Gastroesophageal sphincter (tissue), 2 donors: ENCODE data around the gene CUL9.

Experiments
- POLR2A ChIP-seq, 2 donors: fragments of 450-650 bp; IDR thresholded peaks; one replicate each; pipeline ENCODE4 v1.6.1; 2017; ENCODE audit warnings: antibody characterized with exemption in 2 of 2, mild to moderate bottlenecking in 2 of 2, moderate library complexity in 1 of 2
- POLR2AphosphoS5 ChIP-seq: sonication (generic); formaldehyde crosslinking; IDR thresholded peaks from one replicate; pipeline ENCODE4 v1.6.1; 2017; ENCODE audit warnings: antibody characterized with exemption

- TF ChIP-seq POLR2AphosphoS5 (no peak), POLR2A (IDR thresholded peaks at IDR 0.05) (no peak)
Measured at GRCh38 chr6:43186019-43186418, 4.0 kb downstream of the CUL9 start.
